ENCODE results near the gene RPLP2.

The RPLP2 gene

GRCh38 chr11:762421-763072 is 47.2 kb upstream of the RPLP2 start:
- peak; percentile 79 to 95 for DNase-seq (ENCODE audit: low read depth in 1 of 2, low spot score in 1 of 2)
- Histone ChIP-seq H3K4me3 (replicated peaks; ENCODE audit: insufficient read depth, low read length) (no peak overlapping the region), H3K27ac (replicated peaks) (peak overlapping the region; percentile 40), H3K27me3 (ENCODE audit: insufficient read depth, poor library complexity, severe bottlenecking) (no peaks in the 10 kb centered on the region)
- TF ChIP-seq, protein P1, sequence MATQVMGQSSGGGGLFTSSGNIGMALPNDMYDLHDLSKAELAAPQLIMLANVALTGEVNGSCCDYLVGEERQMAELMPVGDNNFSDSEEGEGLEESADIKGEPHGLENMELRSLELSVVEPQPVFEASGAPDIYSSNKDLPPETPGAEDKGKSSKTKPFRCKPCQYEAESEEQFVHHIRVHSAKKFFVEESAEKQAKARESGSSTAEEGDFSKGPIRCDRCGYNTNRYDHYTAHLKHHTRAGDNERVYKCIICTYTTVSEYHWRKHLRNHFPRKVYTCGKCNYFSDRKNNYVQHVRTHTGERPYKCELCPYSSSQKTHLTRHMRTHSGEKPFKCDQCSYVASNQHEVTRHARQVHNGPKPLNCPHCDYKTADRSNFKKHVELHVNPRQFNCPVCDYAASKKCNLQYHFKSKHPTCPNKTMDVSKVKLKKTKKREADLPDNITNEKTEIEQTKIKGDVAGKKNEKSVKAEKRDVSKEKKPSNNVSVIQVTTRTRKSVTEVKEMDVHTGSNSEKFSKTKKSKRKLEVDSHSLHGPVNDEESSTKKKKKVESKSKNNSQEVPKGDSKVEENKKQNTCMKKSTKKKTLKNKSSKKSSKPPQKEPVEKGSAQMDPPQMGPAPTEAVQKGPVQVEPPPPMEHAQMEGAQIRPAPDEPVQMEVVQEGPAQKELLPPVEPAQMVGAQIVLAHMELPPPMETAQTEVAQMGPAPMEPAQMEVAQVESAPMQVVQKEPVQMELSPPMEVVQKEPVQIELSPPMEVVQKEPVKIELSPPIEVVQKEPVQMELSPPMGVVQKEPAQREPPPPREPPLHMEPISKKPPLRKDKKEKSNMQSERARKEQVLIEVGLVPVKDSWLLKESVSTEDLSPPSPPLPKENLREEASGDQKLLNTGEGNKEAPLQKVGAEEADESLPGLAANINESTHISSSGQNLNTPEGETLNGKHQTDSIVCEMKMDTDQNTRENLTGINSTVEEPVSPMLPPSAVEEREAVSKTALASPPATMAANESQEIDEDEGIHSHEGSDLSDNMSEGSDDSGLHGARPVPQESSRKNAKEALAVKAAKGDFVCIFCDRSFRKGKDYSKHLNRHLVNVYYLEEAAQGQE (IDR thresholded peaks at IDR 0.05; ENCODE audit: insufficient replicate concordance, low read depth) = peak; percentile 23
- TF ChIP-seq, protein P2, sequence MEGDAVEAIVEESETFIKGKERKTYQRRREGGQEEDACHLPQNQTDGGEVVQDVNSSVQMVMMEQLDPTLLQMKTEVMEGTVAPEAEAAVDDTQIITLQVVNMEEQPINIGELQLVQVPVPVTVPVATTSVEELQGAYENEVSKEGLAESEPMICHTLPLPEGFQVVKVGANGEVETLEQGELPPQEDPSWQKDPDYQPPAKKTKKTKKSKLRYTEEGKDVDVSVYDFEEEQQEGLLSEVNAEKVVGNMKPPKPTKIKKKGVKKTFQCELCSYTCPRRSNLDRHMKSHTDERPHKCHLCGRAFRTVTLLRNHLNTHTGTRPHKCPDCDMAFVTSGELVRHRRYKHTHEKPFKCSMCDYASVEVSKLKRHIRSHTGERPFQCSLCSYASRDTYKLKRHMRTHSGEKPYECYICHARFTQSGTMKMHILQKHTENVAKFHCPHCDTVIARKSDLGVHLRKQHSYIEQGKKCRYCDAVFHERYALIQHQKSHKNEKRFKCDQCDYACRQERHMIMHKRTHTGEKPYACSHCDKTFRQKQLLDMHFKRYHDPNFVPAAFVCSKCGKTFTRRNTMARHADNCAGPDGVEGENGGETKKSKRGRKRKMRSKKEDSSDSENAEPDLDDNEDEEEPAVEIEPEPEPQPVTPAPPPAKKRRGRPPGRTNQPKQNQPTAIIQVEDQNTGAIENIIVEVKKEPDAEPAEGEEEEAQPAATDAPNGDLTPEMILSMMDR (IDR thresholded peaks at IDR 0.05; ENCODE audit: insufficient read depth, low read length) = peak; percentile 50
- TF ChIP-seq SPI1 (IDR thresholded peaks at IDR 0.05; ENCODE audit: borderline replicate concordance, low read depth) (peak; percentile 62; the same call in 1 of the 2 replicates), POLR2AphosphoS5 (IDR thresholded peaks at IDR 0.05; ENCODE audit: low read depth) (peak; percentile 96), GABPA (IDR thresholded peaks at IDR 0.05; ENCODE audit: low read depth) (no peak)

- H3K27me3 ChIP-seq (ENCODE audit: insufficient read depth, poor library complexity, severe bottlenecking) = no peaks in the 10 kb centered on the region
- H3K27ac ChIP-seq (replicated peaks) = no peak overlapping the region
- H3K4me3 ChIP-seq (replicated peaks; ENCODE audit: insufficient read depth, low read length) = no peak overlapping the region
- TF ChIP-seq GABPA (IDR thresholded peaks at IDR 0.05; ENCODE audit: low read depth) (no peak), POLR2AphosphoS5 (IDR thresholded peaks at IDR 0.05; ENCODE audit: low read depth) (no peak), SPI1 (IDR thresholded peaks at IDR 0.05; ENCODE audit: borderline replicate concordance, low read depth) (no peak)
- TF ChIP-seq, protein P1 (IDR thresholded peaks at IDR 0.05; ENCODE audit: insufficient replicate concordance, low read depth) = no peak
- TF ChIP-seq, protein P2 (IDR thresholded peaks at IDR 0.05; ENCODE audit: insufficient read depth, low read length) = no peak
- DNase-seq (ENCODE audit: low read depth in 1 of 2, low spot score in 1 of 2) = no peak
Measured at GRCh38 chr11:763073-763463, 46.7 kb upstream of the RPLP2 start.

DNA sequence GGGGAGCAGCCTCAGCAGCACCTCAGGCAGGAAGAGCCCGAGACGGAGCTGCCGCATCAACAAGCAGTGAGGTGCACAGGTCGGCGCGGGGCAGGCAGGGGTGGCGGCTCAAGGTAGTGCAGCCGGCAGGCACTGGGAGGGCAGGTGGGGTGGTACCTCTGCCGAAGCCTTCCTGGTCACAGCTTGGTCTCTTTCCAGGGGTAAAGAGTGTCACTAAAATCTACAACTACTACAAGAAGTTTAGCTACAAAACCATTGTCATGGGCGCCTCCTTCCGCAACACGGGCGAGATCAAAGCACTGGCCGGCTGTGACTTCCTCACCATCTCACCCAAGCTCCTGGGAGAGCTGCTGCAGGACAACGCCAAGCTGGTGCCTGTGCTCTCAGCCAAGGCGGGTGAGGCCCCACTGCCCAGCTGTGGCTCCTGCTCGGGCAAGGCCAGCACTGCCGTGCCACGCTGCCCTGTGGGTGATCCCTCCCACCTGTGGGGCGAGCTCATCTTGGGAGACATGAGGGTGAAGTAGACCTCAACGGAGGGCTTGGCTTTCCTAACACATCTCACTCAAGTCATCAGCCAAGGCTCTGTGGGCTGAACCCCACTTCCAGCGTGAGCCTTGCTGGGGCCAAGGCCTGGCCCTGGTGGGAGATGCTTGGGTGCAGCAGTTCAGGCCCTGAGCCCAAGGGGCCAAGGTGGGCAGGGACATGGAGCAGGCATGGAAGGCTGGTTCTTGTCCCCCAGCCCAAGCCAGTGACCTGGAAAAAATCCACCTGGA is 46.0 kb upstream of the RPLP2 start:
- Histone ChIP-seq H3K27ac (replicated peaks) (no peak overlapping the region), H3K4me3 (replicated peaks; ENCODE audit: insufficient read depth, low read length) (no peak overlapping the region), H3K27me3 (ENCODE audit: insufficient read depth, poor library complexity, severe bottlenecking) (no peaks in the 10 kb centered on the region)
- TF ChIP-seq, protein P2 (IDR thresholded peaks at IDR 0.05; ENCODE audit: insufficient read depth, low read length) = no peak
- peak; percentile 48; the same call in 1 of the 2 replicates for TF ChIP-seq POLR2AphosphoS5 (IDR thresholded peaks at IDR 0.05; ENCODE audit: low read depth)
- DNase-seq (ENCODE audit: low read depth in 1 of 2, low spot score in 1 of 2) = no peak

All from HL-60 (cell line).